NB4 (cell line): ENCODE results near the gene CORO1C.

ENCODE experiments used
- DNase-seq: peaks from one replicate; pipeline ENCODE4 v3.0.0; 2010; ENCODE audit warnings: low read depth
- H3K4me3 ChIP-seq: one replicate; pipeline ENCODE4 v1.5.1; 2011; ENCODE audit warnings: mild to moderate bottlenecking, low read depth, low read length, moderate library complexity
- MAX ChIP-seq: IDR thresholded peaks from 2 replicates; pipeline ENCODE4 v1.6.1; 2011; ENCODE audit warnings: low read depth, low read length
- MYC ChIP-seq: IDR thresholded peaks from 2 replicates; pipeline ENCODE4 v1.6.1; 2011; ENCODE audit warnings: low read depth, low read length
- POLR2A ChIP-seq: IDR thresholded peaks from 2 replicates; pipeline ENCODE4 v1.6.1; 2011; ENCODE audit warnings: mild to moderate bottlenecking; ENCODE audit not compliant: insufficient read length; ENCODE audit errors: extremely low read depth
- TF ChIP-seq, protein P1 (sequence below): IDR thresholded peaks from one replicate; pipeline ENCODE4 v1.5.1; 2012; ENCODE audit warnings: low read depth, low read length

CORO1C gene

DNA sequence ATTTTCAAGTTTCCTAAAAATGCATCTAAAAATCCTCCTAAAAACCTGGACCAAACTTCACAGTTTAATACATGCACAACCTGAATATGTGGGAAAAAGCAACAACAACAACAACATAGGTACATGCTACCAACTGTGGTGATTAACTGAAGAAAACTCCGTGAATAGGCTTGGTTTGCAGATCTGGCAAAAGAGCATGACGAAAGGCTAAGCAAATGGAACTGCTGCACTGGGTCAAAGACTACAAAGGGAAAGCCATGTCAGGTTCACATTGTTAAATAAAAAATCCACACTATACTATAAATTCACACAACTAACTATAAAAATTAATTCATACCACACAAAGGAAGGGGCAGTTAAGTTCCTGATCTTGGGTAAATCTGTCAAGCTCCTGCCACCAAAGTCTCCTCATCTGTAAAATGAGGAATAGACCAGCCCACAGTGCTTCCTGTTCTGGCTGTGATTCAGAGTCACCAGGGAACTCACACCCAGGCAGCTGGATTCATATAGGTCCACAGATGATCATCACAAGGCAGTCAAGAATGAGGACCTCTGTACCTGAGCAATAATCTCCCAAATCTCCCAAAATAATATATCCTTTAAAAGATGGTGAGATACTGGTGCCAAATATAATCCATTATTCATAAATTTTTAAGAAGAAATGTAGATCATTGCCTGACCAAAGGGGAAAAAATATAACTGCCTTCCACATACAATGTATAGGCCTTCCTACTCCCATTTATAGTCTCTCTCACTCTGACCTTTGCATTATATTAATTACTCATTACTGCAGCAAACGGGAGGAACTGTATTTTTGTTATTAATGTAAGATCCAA is 7.0 kb downstream of the CORO1C start:
- no peak overlapping the region for H3K4me3 ChIP-seq
- DNase-seq = peak; percentile 82
- TF ChIP-seq POLR2A (no peak), MAX (no peak), MYC (no peak)
- TF ChIP-seq, protein P1, sequence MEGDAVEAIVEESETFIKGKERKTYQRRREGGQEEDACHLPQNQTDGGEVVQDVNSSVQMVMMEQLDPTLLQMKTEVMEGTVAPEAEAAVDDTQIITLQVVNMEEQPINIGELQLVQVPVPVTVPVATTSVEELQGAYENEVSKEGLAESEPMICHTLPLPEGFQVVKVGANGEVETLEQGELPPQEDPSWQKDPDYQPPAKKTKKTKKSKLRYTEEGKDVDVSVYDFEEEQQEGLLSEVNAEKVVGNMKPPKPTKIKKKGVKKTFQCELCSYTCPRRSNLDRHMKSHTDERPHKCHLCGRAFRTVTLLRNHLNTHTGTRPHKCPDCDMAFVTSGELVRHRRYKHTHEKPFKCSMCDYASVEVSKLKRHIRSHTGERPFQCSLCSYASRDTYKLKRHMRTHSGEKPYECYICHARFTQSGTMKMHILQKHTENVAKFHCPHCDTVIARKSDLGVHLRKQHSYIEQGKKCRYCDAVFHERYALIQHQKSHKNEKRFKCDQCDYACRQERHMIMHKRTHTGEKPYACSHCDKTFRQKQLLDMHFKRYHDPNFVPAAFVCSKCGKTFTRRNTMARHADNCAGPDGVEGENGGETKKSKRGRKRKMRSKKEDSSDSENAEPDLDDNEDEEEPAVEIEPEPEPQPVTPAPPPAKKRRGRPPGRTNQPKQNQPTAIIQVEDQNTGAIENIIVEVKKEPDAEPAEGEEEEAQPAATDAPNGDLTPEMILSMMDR = no peak

GRCh38 chr12:108722992-108723766 is 8.1 kb downstream of the CORO1C start:
- peak; percentile 46 for DNase-seq
- H3K4me3 ChIP-seq = no peak overlapping the region
- TF ChIP-seq MAX (0 out of 2 replicates have a peak, but pooled peaks have one; percentile 17), POLR2A (no peak), MYC (no peak)
- TF ChIP-seq, protein P1 = no peak

- DNase-seq = no peak
- TF ChIP-seq MAX = no peak
- TF ChIP-seq, protein P1 = no peak
- no peak overlapping the region for H3K4me3 ChIP-seq
Measured at GRCh38 chr12:108722463-108722862, 8.9 kb downstream of the CORO1C start.

DNA sequence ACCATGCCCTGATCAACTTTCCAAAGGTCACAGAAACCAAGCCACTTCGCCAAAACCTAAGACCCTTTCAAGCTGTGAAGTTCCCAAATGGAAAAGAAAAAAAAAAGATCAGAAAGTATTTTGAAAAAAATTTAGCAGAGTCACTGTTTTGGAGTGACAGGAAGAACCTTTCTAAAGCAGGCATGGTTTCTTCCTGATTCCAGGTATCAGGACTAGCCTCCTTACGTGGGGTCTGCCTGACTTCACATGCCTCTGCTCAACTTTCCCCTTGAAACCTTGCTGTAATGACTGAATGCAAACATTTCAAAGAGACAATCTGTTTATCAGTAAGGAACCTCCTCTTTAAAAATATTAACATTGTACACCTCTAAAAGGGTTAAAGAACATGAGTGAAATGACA is 9.5 kb downstream of the CORO1C start:
- TF ChIP-seq MAX = no peak
- TF ChIP-seq, protein P1 = no peak
- H3K4me3 ChIP-seq = no peak overlapping the region
- no peak for DNase-seq

DNA sequence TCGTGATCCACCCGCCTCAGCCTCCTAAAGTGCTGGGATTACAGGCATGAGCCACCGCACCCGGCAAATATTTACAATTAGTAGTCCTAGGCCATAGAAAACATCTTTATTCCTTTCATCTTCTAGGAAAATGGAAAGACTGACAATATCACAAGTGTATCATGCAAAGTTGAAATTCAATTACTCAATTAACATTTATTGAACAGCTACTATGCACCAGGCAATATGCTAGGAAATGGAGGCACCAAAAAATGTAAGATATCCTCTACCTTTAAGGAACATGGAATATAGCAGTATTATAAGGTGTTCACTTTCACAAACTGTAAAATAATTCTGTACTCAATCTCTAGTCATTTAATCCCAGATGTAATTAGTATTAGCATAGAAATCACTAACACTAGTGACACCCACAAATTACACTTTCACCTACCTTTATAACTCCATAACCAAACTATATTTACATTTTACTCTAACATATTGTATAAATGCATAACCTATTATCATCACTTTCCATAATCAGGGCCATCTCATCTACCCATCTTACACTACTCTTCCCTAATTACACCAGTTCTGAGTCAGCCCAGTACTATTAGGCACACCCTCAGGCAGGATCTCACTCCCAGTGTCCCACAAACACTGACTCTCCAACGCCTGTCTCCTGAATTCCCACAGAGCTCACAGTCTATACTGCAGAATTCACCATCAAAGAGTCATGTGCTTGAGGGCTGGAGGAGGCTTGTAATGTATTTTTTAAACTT is 10.4 kb downstream of the CORO1C start:
- no peak for DNase-seq
- no peak for TF ChIP-seq MAX
- no peak for TF ChIP-seq MYC
- TF ChIP-seq, protein P1 = no peak
- no peak for TF ChIP-seq POLR2A
- no peak overlapping the region for H3K4me3 ChIP-seq
